Left renal pelvis (tissue), 4 donors: Measurements from ENCODE around the gene FKBP2. TPM values are rescaled to one million over a fixed set of nuclear protein-coding genes. Genes with fewer than 3 reads are reported as not detected.

Experiments
- polyA plus RNA-seq, 4 donors: library from polyadenylated mRNA; unstranded; fragments of 120-200 nt; gene quantifications; one replicate each; pipeline ENCODE4 v1.2.1, GENCODE V29; 2013; ENCODE audit not compliant: insufficient read length in 4 of 4

FKBP2 gene
- polyA plus RNA-seq, 4 donors: 61.0 to 99.2 (median 86.6) TPM

Other genes with a start within 250 kb of the FKBP2 start
- gene FLRT1, start 205.2 kb upstream of the FKBP2 start, polyA plus RNA-seq: 1 to 10 TPM; 2.1 to 5.5 (median 3.5) TPM
- gene MACROD1, start 75.0 kb upstream of the FKBP2 start, polyA plus RNA-seq: 10 to 100 TPM; 14.9 to 17.8 (median 15.3) TPM
- gene STIP1, start 54.9 kb upstream of the FKBP2 start, polyA plus RNA-seq: 100 to 1,000 TPM; 125 to 232 (median 205) TPM
- 1 to 10 TPM; 3.4 to 7.2 (median 5.6) TPM for gene FERMT3, start 34.4 kb upstream of the FKBP2 start, polyA plus RNA-seq
- 10 to 100 TPM; 25.7 to 56.1 (median 40.1) TPM for gene TRPT1, start 14.9 kb upstream of the FKBP2 start, polyA plus RNA-seq
- 10 to 100 TPM; 13.2 to 32.7 (median 19.1) TPM for gene NUDT22, start 14.8 kb upstream of the FKBP2 start, polyA plus RNA-seq
- 10 to 100 TPM; 44.9 to 85.8 (median 59.1) TPM for gene DNAJC4, start 10.5 kb upstream of the FKBP2 start, polyA plus RNA-seq
- 100 to 1,000 TPM in 2 of 4 donors, 10 to 100 TPM in 2; 82.6 to 115 (median 99.9) TPM for gene VEGFB, start 6.5 kb upstream of the FKBP2 start, polyA plus RNA-seq
- 10 to 100 TPM; 54.4 to 90.9 (median 69.8) TPM for gene PPP1R14B, start 5.8 kb downstream of the FKBP2 start, polyA plus RNA-seq
- gene PLCB3, start 10.4 kb downstream of the FKBP2 start, polyA plus RNA-seq: 10 to 100 TPM; 12.4 to 17.1 (median 13.7) TPM
- gene BAD, start 43.6 kb downstream of the FKBP2 start, polyA plus RNA-seq: 10 to 100 TPM; 42.1 to 69.9 (median 48.3) TPM
- gene GPR137, start 44.8 kb downstream of the FKBP2 start, polyA plus RNA-seq: 10 to 100 TPM; 27.4 to 48.6 (median 30.6) TPM
- under 1 TPM in 1 of 4 donors, not detected in 3; 0.16 TPM for gene KCNK4, start 50.2 kb downstream of the FKBP2 start, polyA plus RNA-seq
- gene CATSPERZ, start 59.3 kb downstream of the FKBP2 start, polyA plus RNA-seq: under 1 TPM in 1 of 4 donors, not detected in 3; 0.79 TPM
- 10 to 100 TPM in 3 of 4 donors, 1 to 10 TPM in 1; 7.4 to 31.0 (median 17.2) TPM for gene ESRRA, start 64.4 kb downstream of the FKBP2 start, polyA plus RNA-seq
- 100 to 1,000 TPM; 208 to 244 (median 221) TPM for gene TRMT112, start 76.5 kb downstream of the FKBP2 start, polyA plus RNA-seq
- gene PRDX5, start 77.0 kb downstream of the FKBP2 start, polyA plus RNA-seq: 100 to 1,000 TPM; 156 to 230 (median 184) TPM
- 1 to 10 TPM; 2.7 to 5.2 (median 3.6) TPM for gene CCDC88B, start 99.1 kb downstream of the FKBP2 start, polyA plus RNA-seq
- gene RPS6KA4, start 118.1 kb downstream of the FKBP2 start, polyA plus RNA-seq: 10 to 100 TPM in 3 of 4 donors, 1 to 10 TPM in 1; 9.4 to 16.3 (median 13.5) TPM